Raji (cell line): ENCODE measurements around the gene ACYP2.

Experiments
- POLR2A ChIP-seq: IDR thresholded peaks from 2 replicates; pipeline ENCODE4 v1.6.1; 2011; ENCODE audit warnings: low read depth, low read length, control low read depth; ENCODE audit not compliant: insufficient read depth

Gene ACYP2

GRCh38 chr2:54122171-54122935, 6.9 kb downstream of the ACYP2 start:
- no peak for TF ChIP-seq POLR2A

- TF ChIP-seq POLR2A = no peak
Observed at GRCh38 chr2:54122939-54123338, 7.5 kb downstream of the ACYP2 start.

GRCh38 chr2:54133056-54133455, 17.6 kb downstream of the ACYP2 start:
- no peak for TF ChIP-seq POLR2A

DNA sequence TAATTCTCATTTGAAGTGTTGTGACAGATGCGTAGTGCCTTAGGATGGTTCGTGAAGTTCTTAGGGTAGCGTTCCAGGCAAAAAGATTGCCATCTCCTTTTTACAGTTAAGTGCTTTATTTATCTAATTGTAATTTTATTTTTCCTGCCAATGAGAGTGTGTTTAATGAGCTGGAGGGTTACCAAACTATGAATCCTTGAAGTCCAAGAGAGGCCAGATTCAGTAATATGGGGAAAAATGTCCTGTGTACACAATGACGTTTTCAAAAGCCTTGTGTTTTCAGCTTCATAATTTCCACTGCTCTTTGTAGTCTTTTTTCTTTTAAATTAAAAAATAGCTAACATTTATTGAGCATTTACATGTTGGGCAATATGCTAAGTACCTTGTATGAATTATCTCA, 23.8 kb downstream of the ACYP2 start:
- TF ChIP-seq POLR2A = no peak

- TF ChIP-seq POLR2A = no peak
Observed at GRCh38 chr2:54143780-54144179, 28.4 kb downstream of the ACYP2 start.

- TF ChIP-seq POLR2A = no peak
Observed at GRCh38 chr2:54148391-54148790, 33.0 kb downstream of the ACYP2 start.

DNA sequence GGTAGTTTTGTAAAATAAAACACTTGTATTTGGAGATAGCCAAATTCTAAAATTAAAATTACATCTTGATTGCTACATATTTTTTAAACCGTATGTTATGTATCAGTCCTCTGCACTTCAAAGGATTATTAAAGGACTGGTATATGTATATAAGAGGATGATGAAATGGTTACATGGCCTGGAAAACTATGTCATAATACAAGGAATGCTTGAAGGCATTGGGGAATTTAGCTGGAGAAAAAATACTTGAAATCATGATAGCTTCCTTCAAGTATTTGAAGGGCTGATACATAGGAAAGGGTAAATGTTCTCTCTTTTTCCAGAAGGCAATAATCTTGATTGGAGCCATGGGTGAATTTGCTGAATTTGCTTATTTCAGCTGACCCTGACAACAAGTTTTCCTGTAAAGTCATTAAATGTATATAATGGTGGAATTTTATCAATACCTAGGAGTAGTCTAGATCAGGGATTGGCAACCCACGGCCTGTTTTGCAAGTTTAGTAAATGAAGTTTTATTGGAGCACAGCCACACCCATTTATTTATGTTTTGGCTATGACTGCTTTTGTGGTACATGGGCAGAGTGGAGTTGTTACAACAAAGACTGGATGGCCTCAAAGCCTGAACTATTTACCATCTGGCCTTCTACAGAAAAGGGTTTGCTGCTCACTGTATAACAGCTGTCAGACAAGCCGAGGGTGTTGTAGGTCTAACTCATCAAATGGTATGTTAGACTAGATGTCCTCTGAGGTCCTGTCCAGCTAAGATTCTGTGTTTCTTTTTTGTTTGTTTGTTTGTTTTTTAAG, 34.4 kb downstream of the ACYP2 start:
- no peak for TF ChIP-seq POLR2A

DNA sequence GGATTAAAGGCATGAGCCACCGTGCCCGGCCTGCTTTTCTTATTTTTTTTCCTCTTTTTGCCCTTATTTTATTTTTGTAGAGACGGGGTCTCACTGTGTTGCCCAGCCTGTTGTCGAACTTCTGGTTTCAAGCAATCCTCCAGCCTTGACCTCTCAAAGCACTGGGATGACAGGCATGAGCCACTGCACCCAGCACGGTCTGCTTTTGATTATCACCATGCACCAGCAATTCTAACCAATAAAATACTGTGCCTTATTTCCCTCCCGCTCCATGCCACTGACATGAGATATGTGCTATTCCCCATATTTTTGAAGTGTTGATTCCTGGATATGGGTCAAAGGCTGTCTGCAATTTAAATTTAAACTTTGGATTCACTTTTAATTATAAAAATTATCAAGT, 42.9 kb downstream of the ACYP2 start:
- TF ChIP-seq POLR2A = no peak

DNA sequence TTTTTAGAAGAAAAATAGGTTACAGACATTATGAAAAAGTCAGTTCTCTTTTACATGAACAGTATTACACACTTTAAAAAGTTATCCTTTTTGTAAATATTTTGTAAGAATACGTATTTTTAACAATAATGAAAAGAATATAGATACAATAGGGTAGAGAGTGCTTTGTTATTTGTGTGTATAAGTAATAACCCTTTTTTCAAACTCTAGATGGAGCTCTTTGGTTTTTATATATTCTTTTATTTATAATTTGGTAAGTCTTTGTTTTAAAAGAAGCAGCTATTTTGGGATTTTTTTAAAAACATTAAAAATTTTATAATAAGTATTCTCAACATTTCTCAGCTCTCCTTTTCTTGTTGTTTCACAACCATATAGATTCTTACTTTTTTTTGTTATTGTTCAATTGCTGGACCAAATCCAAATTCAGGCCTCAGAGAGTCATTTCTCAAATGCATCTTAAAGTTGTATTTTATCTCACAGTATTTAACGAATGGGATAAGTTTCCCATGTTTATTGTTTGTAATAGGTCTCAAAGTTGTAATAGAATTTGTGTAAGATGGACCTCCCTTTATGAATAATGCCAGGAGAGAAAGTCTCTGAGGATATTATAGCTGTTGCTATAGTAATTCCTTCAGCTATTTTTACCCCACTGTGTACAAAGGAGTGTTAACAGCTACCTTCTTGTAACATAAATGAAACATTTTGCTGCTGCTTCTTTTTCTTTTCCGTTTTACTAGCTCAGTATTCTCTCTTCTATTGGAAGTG, 46.4 kb downstream of the ACYP2 start:
- TF ChIP-seq POLR2A = no peak

GRCh38 chr2:54164106-54164505, 48.7 kb downstream of the ACYP2 start:
- no peak for TF ChIP-seq POLR2A

GRCh38 chr2:54166121-54166773, 50.8 kb downstream of the ACYP2 start:
- TF ChIP-seq POLR2A = no peak

GRCh38 chr2:54176577-54176976, 61.2 kb downstream of the ACYP2 start:
- no peak for TF ChIP-seq POLR2A

GRCh38 chr2:54183281-54183680, 67.9 kb downstream of the ACYP2 start:
- TF ChIP-seq POLR2A = no peak

GRCh38 chr2:54183972-54184371, 68.6 kb downstream of the ACYP2 start:
- TF ChIP-seq POLR2A = no peak

DNA sequence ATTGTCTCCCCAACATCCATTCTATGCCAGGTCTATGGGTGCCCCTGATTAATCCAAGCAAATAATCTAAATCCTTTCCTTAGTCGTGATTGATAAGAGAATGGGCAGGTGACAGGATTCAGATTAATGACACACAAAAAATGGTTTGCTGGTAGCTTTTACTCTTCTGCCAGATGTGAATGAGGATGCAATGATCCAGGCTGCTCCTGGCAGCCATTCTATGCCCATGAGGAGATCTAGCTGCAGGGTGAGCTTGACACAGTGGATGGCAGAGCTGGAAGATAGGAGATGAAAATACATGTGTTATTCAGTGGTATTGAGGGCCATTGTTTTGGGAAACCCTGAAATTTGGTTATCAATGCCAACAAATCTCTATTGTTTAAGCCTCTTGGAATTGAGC, 69.7 kb downstream of the ACYP2 start:
- no peak for TF ChIP-seq POLR2A
